ENCODE measurements around the gene ST3GAL4.

DNA sequence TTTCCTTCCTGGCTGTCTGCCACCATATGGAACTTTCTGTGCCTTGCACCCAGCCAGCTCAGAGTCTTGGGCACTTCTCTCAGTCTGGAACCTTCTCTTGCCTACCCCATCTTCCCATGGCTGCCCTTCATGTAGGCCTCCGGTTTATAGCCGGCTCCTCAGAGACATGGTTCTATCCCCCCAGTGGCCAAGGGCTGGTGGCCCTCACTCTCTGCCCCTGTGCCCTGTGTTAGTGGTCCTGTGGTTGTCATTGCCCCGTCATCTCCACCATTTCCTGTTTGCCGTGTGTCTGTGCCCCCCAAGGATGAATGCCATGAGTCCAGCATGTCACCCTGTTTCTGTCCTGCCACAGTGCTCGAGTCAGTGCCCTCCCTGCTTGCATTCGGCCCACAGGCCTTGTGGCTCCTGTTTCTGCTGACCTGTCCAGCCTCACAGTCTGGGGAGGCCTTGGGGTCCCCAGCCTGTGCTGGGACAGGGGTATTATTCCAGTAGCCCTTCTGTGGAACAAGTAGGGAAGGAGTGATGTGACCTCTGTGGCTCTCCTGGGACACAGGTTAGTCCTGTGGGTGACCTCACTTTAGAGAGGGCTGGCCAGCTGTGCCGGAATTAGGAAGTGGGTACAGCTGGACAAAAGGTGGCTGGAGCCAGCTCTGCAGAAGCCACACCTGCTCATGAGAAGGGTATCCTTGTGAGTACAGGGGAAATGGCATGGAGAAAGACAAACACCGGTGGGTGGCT is 30.7 kb downstream of the ST3GAL4 start:
- TF ChIP-seq, protein P1, sequence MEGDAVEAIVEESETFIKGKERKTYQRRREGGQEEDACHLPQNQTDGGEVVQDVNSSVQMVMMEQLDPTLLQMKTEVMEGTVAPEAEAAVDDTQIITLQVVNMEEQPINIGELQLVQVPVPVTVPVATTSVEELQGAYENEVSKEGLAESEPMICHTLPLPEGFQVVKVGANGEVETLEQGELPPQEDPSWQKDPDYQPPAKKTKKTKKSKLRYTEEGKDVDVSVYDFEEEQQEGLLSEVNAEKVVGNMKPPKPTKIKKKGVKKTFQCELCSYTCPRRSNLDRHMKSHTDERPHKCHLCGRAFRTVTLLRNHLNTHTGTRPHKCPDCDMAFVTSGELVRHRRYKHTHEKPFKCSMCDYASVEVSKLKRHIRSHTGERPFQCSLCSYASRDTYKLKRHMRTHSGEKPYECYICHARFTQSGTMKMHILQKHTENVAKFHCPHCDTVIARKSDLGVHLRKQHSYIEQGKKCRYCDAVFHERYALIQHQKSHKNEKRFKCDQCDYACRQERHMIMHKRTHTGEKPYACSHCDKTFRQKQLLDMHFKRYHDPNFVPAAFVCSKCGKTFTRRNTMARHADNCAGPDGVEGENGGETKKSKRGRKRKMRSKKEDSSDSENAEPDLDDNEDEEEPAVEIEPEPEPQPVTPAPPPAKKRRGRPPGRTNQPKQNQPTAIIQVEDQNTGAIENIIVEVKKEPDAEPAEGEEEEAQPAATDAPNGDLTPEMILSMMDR (IDR thresholded peaks at IDR 0.05; ENCODE audit: control extremely low read depth in 1 of 3, insufficient read depth in 1 of 3, low read depth in 1 of 3, low read length in 3 of 3): no peak
- TF ChIP-seq EZH2 (IDR thresholded peaks at IDR 0.05; ENCODE audit: low read depth, low read length, severe bottlenecking) (no peak), CREB1 (IDR thresholded peaks at IDR 0.05) (no peak), CEBPB (IDR thresholded peaks at IDR 0.05; ENCODE audit: low read depth, low read length) (no peak), GABPA (IDR thresholded peaks at IDR 0.05; ENCODE audit: borderline replicate concordance, insufficient read depth, low read length) (no peak), SP1 (IDR thresholded peaks at IDR 0.05; ENCODE audit: low read depth, low read length) (no peak), SIN3A (conservative IDR thresholded peaks at IDR 0.05 in 1 of 2, IDR thresholded peaks at IDR 0.05 in 1 of 2; ENCODE audit: low read depth in 1 of 2, low read length in 2 of 2) (no peak)
